Embryonic facial prominence (tissue), 1 donor: ENCODE results near the gene HLA-DRA.
"Not testable (repeated sequence)": the region's sequence is repeated elsewhere in the genome, so short reads cannot be mapped to it uniquely, and the experiment has no call there.

ENCODE experiments used
- DNase-seq: peaks from one replicate; pipeline ENCODE4 v3.0.0-alpha.2; 2016; ENCODE audit errors: extremely low spot score

Gene HLA-DRA

GRCh38 chr6:32431142-32431541, 8.5 kb upstream of the HLA-DRA start:
- no peak for DNase-seq

- DNase-seq = no peak
These were observed 7.6 kb upstream of the HLA-DRA start for GRCh38 chr6:32432050-32432450.

GRCh38 chr6:32433950-32434349, 5.7 kb upstream of the HLA-DRA start:
- not testable (repeated sequence) for DNase-seq

GRCh38 chr6:32436186-32436585, 3.5 kb upstream of the HLA-DRA start:
- no peak for DNase-seq

- no peak for DNase-seq
These were observed 2.5 kb upstream of the HLA-DRA start for GRCh38 chr6:32436995-32437836.

GRCh38 chr6:32439139-32439538, 548 bp upstream of the HLA-DRA start:
- DNase-seq = no peak

- DNase-seq = no peak
These were observed 2.6 kb downstream of the HLA-DRA start for GRCh38 chr6:32442243-32442667.

- DNase-seq = no peak
These were observed 3.4 kb downstream of the HLA-DRA start for GRCh38 chr6:32442977-32443552.

GRCh38 chr6:32444433-32444832, 4.7 kb downstream of the HLA-DRA start:
- DNase-seq = no peak

GRCh38 chr6:32445321-32445854, 5.7 kb downstream of the HLA-DRA start:
- no peak for DNase-seq

GRCh38 chr6:32447932-32448331, 8.2 kb downstream of the HLA-DRA start:
- DNase-seq = no peak

- DNase-seq = no peak
These were observed 9.5 kb downstream of the HLA-DRA start for GRCh38 chr6:32449088-32449736.

GRCh38 chr6:32457054-32457453, 17.4 kb downstream of the HLA-DRA start:
- no peak for DNase-seq

GRCh38 chr6:32459781-32460424, 20.2 kb downstream of the HLA-DRA start:
- no peak for DNase-seq

GRCh38 chr6:32460528-32460927, 20.8 kb downstream of the HLA-DRA start:
- DNase-seq = no peak

GRCh38 chr6:32461493-32461892, 21.8 kb downstream of the HLA-DRA start:
- no peak for DNase-seq

GRCh38 chr6:32462609-32463008, 22.9 kb downstream of the HLA-DRA start:
- DNase-seq = no peak

- DNase-seq = not testable (repeated sequence)
These were observed 28.2 kb downstream of the HLA-DRA start for GRCh38 chr6:32467743-32468503.

- DNase-seq = no peak
These were observed 33.2 kb downstream of the HLA-DRA start for GRCh38 chr6:32472781-32473375.

GRCh38 chr6:32473376-32474348, 34.0 kb downstream of the HLA-DRA start:
- DNase-seq = not testable (repeated sequence)
